Stimulated activated effector memory CD8-positive, alpha-beta T cell treated with anti-CD3 and anti-CD28 coated beads, Interleukin-12 subunit alpha, Interleukin-12 subunit beta, amount 100 ng/mL, for 72 hours (primary cell): Measurements from ENCODE around the gene KRTAP5-10.
"Not testable (repeated sequence)": the region's sequence is repeated elsewhere in the genome, so short reads cannot be mapped to it uniquely, and the experiment has no call there.

Experiments
- ATAC-seq: fragments of 150-1000 bp; cut with Tn5 transposase; 2 replicates; pipeline ENCODE4 v1.10.0; 2021
- DNase-seq, 2 donors: peaks; one replicate each; pipeline ENCODE4 v3.0.0; 2021 to 2022; ENCODE audit warnings: low spot score in 2 of 2
- H3K27ac Mint-ChIP-seq: one replicate; pipeline ENCODE4 v1.8.0; 2022; ENCODE audit warnings: mild to moderate bottlenecking, mixed read lengths
- H3K36me3 Mint-ChIP-seq: one replicate; pipeline ENCODE4 v1.8.0; 2022; ENCODE audit warnings: mild to moderate bottlenecking, mixed read lengths
- H3K4me1 Mint-ChIP-seq: one replicate; pipeline ENCODE4 v1.8.0; 2022; ENCODE audit warnings: mixed read lengths
- H3K4me3 Mint-ChIP-seq: one replicate; pipeline ENCODE4 v1.8.0; 2022; ENCODE audit warnings: mild to moderate bottlenecking, mixed read lengths
- H3K9me3 Mint-ChIP-seq: one replicate; pipeline ENCODE4 v1.8.0; 2022; ENCODE audit warnings: mixed read lengths

The KRTAP5-10 gene

GRCh38 chr11:71565263-71565662 is at the start of gene KRTAP5-10:
KRTAP5-10 (plus strand) TSS chr11:71565563; CDS start chr11:71565588, 25 bp downstream.
- H3K9me3 Mint-ChIP-seq, result no peaks in the 10 kb centered on the region
- no peak within 1 kb of the TSS for H3K27ac Mint-ChIP-seq
- no peaks in the 10 kb centered on the region for H3K4me1 Mint-ChIP-seq
- no peak within 1 kb of the TSS for H3K4me3 Mint-ChIP-seq
- ATAC-seq, result no peak
- H3K36me3 Mint-ChIP-seq, result no peaks in the 10 kb centered on the region
- DNase-seq, result no peak

- H3K4me3 Mint-ChIP-seq, result no peak overlapping the region
- DNase-seq (no peak), ATAC-seq (no peak)
- no peak overlapping the region for H3K27ac Mint-ChIP-seq
- no peaks in the 10 kb centered on the region for H3K36me3 Mint-ChIP-seq
- peaks cover 3% of the 10 kb centered on the region for H3K9me3 Mint-ChIP-seq
- no peaks in the 10 kb centered on the region for H3K4me1 Mint-ChIP-seq
These were observed 46.6 kb upstream of the KRTAP5-10 start for GRCh38 chr11:71518506-71519471.

GRCh38 chr11:71519546-71519945 is 45.8 kb upstream of the KRTAP5-10 start:
- ATAC-seq (no peak), DNase-seq (no peak)
- Mint-ChIP-seq H3K4me1 (no peaks in the 10 kb centered on the region), H3K9me3 (no peaks in the 10 kb centered on the region), H3K4me3 (no peak overlapping the region), H3K27ac (no peak overlapping the region), H3K36me3 (no peaks in the 10 kb centered on the region)

GRCh38 chr11:71525188-71525937 is 40.0 kb upstream of the KRTAP5-10 start:
- no peaks in the 10 kb centered on the region for H3K36me3 Mint-ChIP-seq
- no peak overlapping the region for H3K4me3 Mint-ChIP-seq
- no peaks in the 10 kb centered on the region for H3K4me1 Mint-ChIP-seq

GRCh38 chr11:71525938-71526495 is 39.3 kb upstream of the KRTAP5-10 start:
- Mint-ChIP-seq H3K9me3 (no peaks in the 10 kb centered on the region), H3K36me3 (no peaks in the 10 kb centered on the region), H3K27ac (no peak overlapping the region), H3K4me3 (no peak overlapping the region), H3K4me1 (no peaks in the 10 kb centered on the region)
- ATAC-seq (no peak), DNase-seq (no peak)

More at GRCh38 chr11:71525188-71525937, 40.0 kb upstream of the KRTAP5-10 start:
- no peak for DNase-seq
- no peaks in the 10 kb centered on the region for H3K9me3 Mint-ChIP-seq
- H3K27ac Mint-ChIP-seq, result no peak overlapping the region
- no peak for ATAC-seq

- H3K4me3 Mint-ChIP-seq, H3K9me3 Mint-ChIP-seq, ATAC-seq, H3K36me3 Mint-ChIP-seq, H3K27ac Mint-ChIP-seq, DNase-seq, H3K4me1 Mint-ChIP-seq: not testable (repeated sequence)
These were observed 38.4 kb upstream of the KRTAP5-10 start, which contains the start of gene KRTAP5-7 for GRCh38 chr11:71526796-71527575. KRTAP5-7 (plus strand) TSS chr11:71527267; CDS start chr11:71527301, 34 bp downstream.

- ATAC-seq (no peak), DNase-seq (no peak)
- H3K27ac Mint-ChIP-seq, result no peak overlapping the region
- no peaks in the 10 kb centered on the region for H3K36me3 Mint-ChIP-seq
- H3K4me3 Mint-ChIP-seq, result no peak overlapping the region
- no peaks in the 10 kb centered on the region for H3K4me1 Mint-ChIP-seq
- H3K9me3 Mint-ChIP-seq, result no peaks in the 10 kb centered on the region
These were observed 37.7 kb upstream of the KRTAP5-10 start for GRCh38 chr11:71527576-71528210.

- Mint-ChIP-seq H3K4me1 (no peaks in the 10 kb centered on the region), H3K27ac (no peak overlapping the region), H3K36me3 (no peaks in the 10 kb centered on the region), H3K9me3 (no peaks in the 10 kb centered on the region), H3K4me3 (no peak overlapping the region)
- ATAC-seq (peak; percentile 57), DNase-seq (no peak)
These were observed 34.8 kb upstream of the KRTAP5-10 start for GRCh38 chr11:71530602-71531001.

GRCh38 chr11:71532036-71532610 is 33.2 kb upstream of the KRTAP5-10 start:
- H3K36me3 Mint-ChIP-seq, result no peaks in the 10 kb centered on the region
- no peak overlapping the region for H3K27ac Mint-ChIP-seq
- ATAC-seq (no peak), DNase-seq (no peak)
- H3K4me1 Mint-ChIP-seq, result no peaks in the 10 kb centered on the region
- no peaks in the 10 kb centered on the region for H3K9me3 Mint-ChIP-seq
- no peak overlapping the region for H3K4me3 Mint-ChIP-seq

GRCh38 chr11:71534711-71535608 is 30.4 kb upstream of the KRTAP5-10 start:
- DNase-seq, H3K9me3 Mint-ChIP-seq, H3K36me3 Mint-ChIP-seq, H3K4me3 Mint-ChIP-seq, H3K27ac Mint-ChIP-seq, H3K4me1 Mint-ChIP-seq, ATAC-seq: not testable (repeated sequence)

- ATAC-seq, result no peak
- Mint-ChIP-seq H3K9me3 (no peaks in the 10 kb centered on the region), H3K36me3 (no peaks in the 10 kb centered on the region), H3K4me3 (no peak overlapping the region), H3K4me1 (no peaks in the 10 kb centered on the region), H3K27ac (no peak overlapping the region)
- no peak for DNase-seq
These were observed 29.5 kb upstream of the KRTAP5-10 start for GRCh38 chr11:71535825-71536224.

- Mint-ChIP-seq H3K36me3 (no peaks in the 10 kb centered on the region), H3K27ac (no peak overlapping the region), H3K4me1 (no peaks in the 10 kb centered on the region), H3K9me3 (no peaks in the 10 kb centered on the region), H3K4me3 (no peak overlapping the region)
- ATAC-seq (no peak), DNase-seq (no peak)
These were observed 27.8 kb upstream of the KRTAP5-10 start for GRCh38 chr11:71537537-71537936.

- H3K4me3 Mint-ChIP-seq, H3K36me3 Mint-ChIP-seq, ATAC-seq, H3K4me1 Mint-ChIP-seq, H3K9me3 Mint-ChIP-seq, H3K27ac Mint-ChIP-seq, DNase-seq: not testable (repeated sequence)
These were observed 27.2 kb upstream of the KRTAP5-10 start, which contains the start of gene KRTAP5-8 for GRCh38 chr11:71537977-71538665. KRTAP5-8 (plus strand) TSS chr11:71538025; CDS start chr11:71538056, 31 bp downstream.
